SH-SY5Y (cell line): ENCODE measurements around the gene DCAF4.

Experiments
- GATA2 ChIP-seq: IDR thresholded peaks from 2 replicates; pipeline ENCODE4 v1.6.1; 2011; ENCODE audit warnings: mild to moderate bottlenecking, low read depth, low read length
- GATA3 ChIP-seq: IDR thresholded peaks from 2 replicates; pipeline ENCODE4 v1.6.1; 2011; ENCODE audit warnings: low read depth, mild to moderate bottlenecking, low read length, moderate library complexity

DNA sequence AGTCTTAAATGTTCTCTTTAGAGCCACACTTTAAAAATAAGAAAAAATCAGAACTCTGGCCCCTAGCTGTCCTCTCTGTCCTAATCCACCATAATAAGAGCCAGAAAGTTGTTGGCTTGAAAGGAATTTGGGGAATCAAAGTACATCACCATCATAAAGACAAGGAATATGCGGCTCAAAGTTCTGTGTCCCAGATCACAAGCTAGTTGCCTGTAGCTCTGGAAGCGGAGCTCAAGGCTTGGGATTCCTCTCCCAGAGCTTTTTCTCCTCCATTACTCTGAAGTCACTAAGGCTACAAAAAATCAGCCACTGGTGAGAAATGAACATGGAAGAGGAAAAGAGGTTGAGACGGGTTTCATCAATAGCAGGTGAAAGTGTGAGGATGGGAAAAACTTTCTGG is 38.8 kb upstream of the DCAF4 start:
- no peak for TF ChIP-seq GATA2
- no peak for TF ChIP-seq GATA3
